HEK293 (cell line): Measurements from ENCODE around the gene NDUFA3.

ENCODE experiments used
- GLI4 ChIP-seq: fragments of 450-650 bp; formaldehyde crosslinking; IDR thresholded peaks from 2 replicates; pipeline ENCODE4 v1.5.1; 2016; ENCODE audit warnings: missing biosample characterization, missing genetic modification characterization
- IKZF3 ChIP-seq: fragments of 450-650 bp; IDR thresholded peaks from 2 replicates; pipeline ENCODE4 v1.5.0; 2018; ENCODE audit warnings: missing biosample characterization, mild to moderate bottlenecking, missing genetic modification characterization, moderate library complexity
- OSR2 ChIP-seq: fragments of 450-650 bp; formaldehyde crosslinking; IDR thresholded peaks from 2 replicates; pipeline ENCODE4 v1.5.1; 2016; ENCODE audit warnings: missing biosample characterization, missing genetic modification characterization
- SCRT2 ChIP-seq: fragments of 450-650 bp; formaldehyde crosslinking; IDR thresholded peaks from 2 replicates; pipeline ENCODE4 v1.5.1; 2016; ENCODE audit warnings: missing biosample characterization, missing genetic modification characterization
- SETDB1 ChIP-seq: IDR thresholded peaks from one replicate; pipeline ENCODE4 v1.6.1; 2017; ENCODE audit warnings: mild to moderate bottlenecking, low read length, moderate library complexity, mixed read lengths; ENCODE audit not compliant: insufficient read length
- ZBTB17 ChIP-seq: fragments of 450-650 bp; formaldehyde crosslinking; IDR thresholded peaks from 2 replicates; pipeline ENCODE4 v1.5.1; 2016; ENCODE audit warnings: missing biosample characterization, missing genetic modification characterization
- ZIC2 ChIP-seq: fragments of 450-650 bp; formaldehyde crosslinking; IDR thresholded peaks from 2 replicates; pipeline ENCODE4 v1.5.1; 2016; ENCODE audit warnings: missing biosample characterization, missing genetic modification characterization
- ZNF140 ChIP-seq: fragments of 450-650 bp; formaldehyde crosslinking; IDR thresholded peaks from 2 replicates; pipeline ENCODE4 v1.5.1; 2016; ENCODE audit warnings: missing biosample characterization, missing genetic modification characterization
- ZNF175 ChIP-seq: fragments of 450-650 bp; formaldehyde crosslinking; IDR thresholded peaks from 2 replicates; pipeline ENCODE4 v1.5.1; 2016; ENCODE audit warnings: missing biosample characterization, missing genetic modification characterization
- ZNF211 ChIP-seq: fragments of 450-650 bp; formaldehyde crosslinking; IDR thresholded peaks from 2 replicates; pipeline ENCODE4 v1.5.1; 2016; ENCODE audit warnings: low read depth, missing biosample characterization, missing genetic modification characterization
- ZNF239 ChIP-seq: fragments of 450-650 bp; formaldehyde crosslinking; IDR thresholded peaks from 2 replicates; pipeline ENCODE4 v1.5.1; 2016; ENCODE audit warnings: missing biosample characterization, missing genetic modification characterization
- ZNF24 ChIP-seq: fragments of 450-650 bp; formaldehyde crosslinking; IDR thresholded peaks from 2 replicates; pipeline ENCODE4 v1.5.1; 2016; ENCODE audit warnings: missing biosample characterization, missing genetic modification characterization
- ZNF292 ChIP-seq: fragments of 450-650 bp; formaldehyde crosslinking; IDR thresholded peaks from 2 replicates; pipeline ENCODE4 v1.5.1; 2016; ENCODE audit warnings: low read depth, missing biosample characterization, missing genetic modification characterization, borderline replicate concordance
- ZNF302 ChIP-seq: fragments of 450-650 bp; formaldehyde crosslinking; IDR thresholded peaks from 2 replicates; pipeline ENCODE4 v1.5.1; 2016; ENCODE audit warnings: missing biosample characterization, missing genetic modification characterization, low read depth
- ZNF37A ChIP-seq: fragments of 450-650 bp; IDR thresholded peaks from 2 replicates; pipeline ENCODE4 v1.5.1; 2018; ENCODE audit warnings: missing biosample characterization, missing genetic modification characterization
- ZNF510 ChIP-seq: fragments of 450-650 bp; formaldehyde crosslinking; IDR thresholded peaks from 2 replicates; pipeline ENCODE4 v1.5.1; 2018; ENCODE audit warnings: mild to moderate bottlenecking, missing genetic modification characterization, missing biosample characterization; ENCODE audit not compliant: insufficient replicate concordance
- ZNF548 ChIP-seq: fragments of 450-650 bp; formaldehyde crosslinking; IDR thresholded peaks from 2 replicates; pipeline ENCODE4 v1.5.1; 2016; ENCODE audit warnings: missing biosample characterization, missing genetic modification characterization
- ZNF596 ChIP-seq: fragments of 450-650 bp; IDR thresholded peaks from 2 replicates; pipeline ENCODE4 v1.5.0; 2018; ENCODE audit warnings: missing biosample characterization, mild to moderate bottlenecking, missing genetic modification characterization, moderate library complexity
- ZNF600 ChIP-seq: fragments of 450-650 bp; formaldehyde crosslinking; IDR thresholded peaks from 2 replicates; pipeline ENCODE4 v1.5.1; 2016; ENCODE audit warnings: missing biosample characterization, missing genetic modification characterization
- ZNF610 ChIP-seq: fragments of 450-650 bp; formaldehyde crosslinking; IDR thresholded peaks from 2 replicates; pipeline ENCODE4 v1.5.1; 2016; ENCODE audit warnings: missing biosample characterization, missing genetic modification characterization, borderline replicate concordance
- ZNF626 ChIP-seq: fragments of 450-650 bp; sonication (Bioruptor Pico); formaldehyde crosslinking; IDR thresholded peaks from 2 replicates; pipeline ENCODE4 v1.5.1; 2018; ENCODE audit warnings: missing biosample characterization, missing genetic modification characterization, inconsistent platforms
- ZNF629 ChIP-seq: fragments of 450-650 bp; formaldehyde crosslinking; IDR thresholded peaks from 2 replicates; pipeline ENCODE4 v1.5.1; 2017; ENCODE audit warnings: missing biosample characterization, missing genetic modification characterization
- ZNF785 ChIP-seq: fragments of 450-650 bp; formaldehyde crosslinking; IDR thresholded peaks from 2 replicates; pipeline ENCODE4 v1.5.1; 2016; ENCODE audit warnings: missing biosample characterization, missing genetic modification characterization
- ZSCAN16 ChIP-seq: fragments of 450-650 bp; formaldehyde crosslinking; IDR thresholded peaks from 2 replicates; pipeline ENCODE4 v1.5.1; 2016; ENCODE audit warnings: missing biosample characterization, missing genetic modification characterization
- TF ChIP-seq, protein P1 (sequence below): fragments of 450-650 bp; formaldehyde crosslinking; IDR thresholded peaks from 2 replicates; pipeline ENCODE4 v1.5.1; 2016; ENCODE audit warnings: missing biosample characterization, missing genetic modification characterization
- TF ChIP-seq, protein P2 (sequence below): fragments of 450-650 bp; formaldehyde crosslinking; IDR thresholded peaks from 2 replicates; pipeline ENCODE4 v1.5.1; 2016; ENCODE audit warnings: missing biosample characterization, missing genetic modification characterization
- TF ChIP-seq, protein P3 (sequence below): fragments of 450-650 bp; formaldehyde crosslinking; IDR thresholded peaks from 2 replicates; pipeline ENCODE4 v1.5.1; 2016; ENCODE audit warnings: missing biosample characterization, missing genetic modification characterization, low read depth
- TF ChIP-seq, protein P4 (sequence below): fragments of 450-650 bp; formaldehyde crosslinking; IDR thresholded peaks from 2 replicates; pipeline ENCODE4 v1.5.1; 2017; ENCODE audit warnings: missing biosample characterization, missing genetic modification characterization
- TF ChIP-seq, protein P5 (sequence below): fragments of 450-650 bp; formaldehyde crosslinking; IDR thresholded peaks from 2 replicates; pipeline ENCODE4 v1.5.1; 2016; ENCODE audit warnings: missing biosample characterization, missing genetic modification characterization, low read depth
- TF ChIP-seq, protein P6 (sequence below): IDR thresholded peaks from 2 replicates; pipeline ENCODE4 v1.6.1; 2011; ENCODE audit warnings: mild to moderate bottlenecking, low read depth, low read length, borderline replicate concordance

NDUFA3 gene

DNA sequence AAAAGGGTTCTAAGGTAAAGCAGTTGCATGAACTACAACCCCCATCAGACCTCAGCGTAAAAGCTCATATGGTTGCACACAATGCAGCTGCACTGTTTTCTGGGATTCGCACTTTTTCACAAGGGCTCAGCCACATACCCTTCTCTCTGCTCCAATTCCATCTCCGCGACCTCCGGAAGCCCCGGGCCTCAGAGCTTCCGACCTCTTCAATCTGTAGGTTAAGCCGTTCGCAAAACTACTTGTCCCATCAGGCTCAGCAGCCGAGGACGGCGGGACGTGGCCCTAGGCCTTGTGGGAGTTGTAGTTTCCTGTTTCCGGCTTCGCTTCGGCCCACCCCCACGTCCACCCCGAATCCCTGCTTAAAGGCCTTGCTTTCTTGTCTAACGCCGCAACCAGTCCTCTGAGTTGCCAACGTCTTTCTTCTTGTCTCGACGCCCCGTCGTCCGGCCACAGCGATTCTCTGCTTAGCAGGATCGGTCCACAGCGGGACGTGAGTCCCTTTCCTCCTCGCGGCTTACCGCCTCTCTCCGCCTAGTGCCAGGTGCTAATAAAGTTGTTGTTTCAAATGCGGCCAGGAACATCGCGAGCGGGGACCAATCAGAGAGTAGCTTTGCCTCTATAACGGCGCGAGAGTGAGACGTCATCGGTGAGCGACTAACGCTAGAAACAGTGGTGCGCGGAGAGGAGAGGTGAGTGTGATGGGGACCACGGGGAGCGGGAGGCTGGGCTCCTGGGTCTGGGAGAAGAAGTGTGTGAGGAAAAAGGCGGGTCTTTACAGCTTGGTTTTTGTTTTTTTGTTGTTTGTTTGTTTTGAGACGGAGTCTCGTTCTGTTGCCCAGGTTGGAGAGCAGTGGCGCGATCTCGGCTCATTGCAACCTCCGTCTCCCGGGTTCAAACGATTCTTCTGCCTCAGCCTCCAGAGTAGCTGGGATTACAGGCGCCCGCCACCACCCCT is 12.7 kb downstream of the NDUFA3 start, which contains the start of the genes PRPF31 and TFPT (continued):
- TF ChIP-seq ZNF140 (tag by site-specific recombination), result no peak
- TF ChIP-seq, protein P1, sequence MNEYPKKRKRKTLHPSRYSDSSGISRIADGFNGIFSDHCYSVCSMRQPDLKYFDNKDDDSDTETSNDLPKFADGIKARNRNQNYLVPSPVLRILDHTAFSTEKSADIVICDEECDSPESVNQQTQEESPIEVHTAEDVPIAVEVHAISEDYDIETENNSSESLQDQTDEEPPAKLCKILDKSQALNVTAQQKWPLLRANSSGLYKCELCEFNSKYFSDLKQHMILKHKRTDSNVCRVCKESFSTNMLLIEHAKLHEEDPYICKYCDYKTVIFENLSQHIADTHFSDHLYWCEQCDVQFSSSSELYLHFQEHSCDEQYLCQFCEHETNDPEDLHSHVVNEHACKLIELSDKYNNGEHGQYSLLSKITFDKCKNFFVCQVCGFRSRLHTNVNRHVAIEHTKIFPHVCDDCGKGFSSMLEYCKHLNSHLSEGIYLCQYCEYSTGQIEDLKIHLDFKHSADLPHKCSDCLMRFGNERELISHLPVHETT (tag by site-specific recombination), result peak; percentile 96
- TF ChIP-seq ZNF610, result peak; percentile 88
- TF ChIP-seq ZIC2 (tag by site-specific recombination), result peak; percentile 70
- peak; percentile 89 for TF ChIP-seq ZNF24 (tag by site-specific recombination)
- TF ChIP-seq OSR2 (tag by site-specific recombination), result no peak
- TF ChIP-seq, protein P2, sequence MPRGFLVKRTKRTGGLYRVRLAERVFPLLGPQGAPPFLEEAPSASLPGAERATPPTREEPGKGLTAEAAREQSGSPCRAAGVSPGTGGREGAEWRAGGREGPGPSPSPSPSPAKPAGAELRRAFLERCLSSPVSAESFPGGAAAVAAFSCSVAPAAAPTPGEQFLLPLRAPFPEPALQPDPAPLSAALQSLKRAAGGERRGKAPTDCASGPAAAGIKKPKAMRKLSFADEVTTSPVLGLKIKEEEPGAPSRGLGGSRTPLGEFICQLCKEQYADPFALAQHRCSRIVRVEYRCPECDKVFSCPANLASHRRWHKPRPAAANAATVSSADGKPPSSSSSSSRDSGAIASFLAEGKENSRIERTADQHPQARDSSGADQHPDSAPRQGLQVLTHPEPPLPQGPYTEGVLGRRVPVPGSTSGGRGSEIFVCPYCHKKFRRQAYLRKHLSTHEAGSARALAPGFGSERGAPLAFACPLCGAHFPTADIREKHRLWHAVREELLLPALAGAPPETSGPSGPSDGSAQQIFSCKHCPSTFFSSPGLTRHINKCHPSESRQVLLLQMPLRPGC (tag by site-specific recombination), result peak; percentile 77
- peak; percentile 64; the same call in 1 of the 2 replicates for TF ChIP-seq ZNF785 (tag by site-specific recombination)
- TF ChIP-seq SCRT2 (tag by site-specific recombination), result peak; percentile 67
- TF ChIP-seq, protein P3, sequence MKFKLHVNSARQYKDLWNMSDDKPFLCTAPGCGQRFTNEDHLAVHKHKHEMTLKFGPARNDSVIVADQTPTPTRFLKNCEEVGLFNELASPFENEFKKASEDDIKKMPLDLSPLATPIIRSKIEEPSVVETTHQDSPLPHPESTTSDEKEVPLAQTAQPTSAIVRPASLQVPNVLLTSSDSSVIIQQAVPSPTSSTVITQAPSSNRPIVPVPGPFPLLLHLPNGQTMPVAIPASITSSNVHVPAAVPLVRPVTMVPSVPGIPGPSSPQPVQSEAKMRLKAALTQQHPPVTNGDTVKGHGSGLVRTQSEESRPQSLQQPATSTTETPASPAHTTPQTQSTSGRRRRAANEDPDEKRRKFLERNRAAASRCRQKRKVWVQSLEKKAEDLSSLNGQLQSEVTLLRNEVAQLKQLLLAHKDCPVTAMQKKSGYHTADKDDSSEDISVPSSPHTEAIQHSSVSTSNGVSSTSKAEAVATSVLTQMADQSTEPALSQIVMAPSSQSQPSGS, result peak; percentile 63; the same call in 1 of the 2 replicates
- TF ChIP-seq IKZF3 (tag by site-specific recombination), result no peak
- 0 out of 2 replicates have a peak, but pooled peaks have one; percentile 57 for TF ChIP-seq ZNF600
- TF ChIP-seq ZBTB17, result peak; percentile 98
- TF ChIP-seq ZNF211 (tag by site-specific recombination), result no peak
- TF ChIP-seq, protein P4, sequence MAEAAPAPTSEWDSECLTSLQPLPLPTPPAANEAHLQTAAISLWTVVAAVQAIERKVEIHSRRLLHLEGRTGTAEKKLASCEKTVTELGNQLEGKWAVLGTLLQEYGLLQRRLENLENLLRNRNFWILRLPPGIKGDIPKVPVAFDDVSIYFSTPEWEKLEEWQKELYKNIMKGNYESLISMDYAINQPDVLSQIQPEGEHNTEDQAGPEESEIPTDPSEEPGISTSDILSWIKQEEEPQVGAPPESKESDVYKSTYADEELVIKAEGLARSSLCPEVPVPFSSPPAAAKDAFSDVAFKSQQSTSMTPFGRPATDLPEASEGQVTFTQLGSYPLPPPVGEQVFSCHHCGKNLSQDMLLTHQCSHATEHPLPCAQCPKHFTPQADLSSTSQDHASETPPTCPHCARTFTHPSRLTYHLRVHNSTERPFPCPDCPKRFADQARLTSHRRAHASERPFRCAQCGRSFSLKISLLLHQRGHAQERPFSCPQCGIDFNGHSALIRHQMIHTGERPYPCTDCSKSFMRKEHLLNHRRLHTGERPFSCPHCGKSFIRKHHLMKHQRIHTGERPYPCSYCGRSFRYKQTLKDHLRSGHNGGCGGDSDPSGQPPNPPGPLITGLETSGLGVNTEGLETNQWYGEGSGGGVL (tag by site-specific recombination), result no peak
- no peak for TF ChIP-seq ZNF37A
- no peak for TF ChIP-seq ZSCAN16 (tag by site-specific recombination)
- TF ChIP-seq ZNF292 (tag by site-specific recombination), result no peak
- TF ChIP-seq ZNF175 (tag by site-specific recombination), result no peak
- TF ChIP-seq SETDB1, result no peak
- no peak for TF ChIP-seq ZNF510 (tag by site-specific recombination)
- TF ChIP-seq ZNF548 (tag by site-specific recombination), result no peak
- no peak for TF ChIP-seq ZNF626 (tag by site-specific recombination)
- peak; percentile 64; the same call in 1 of the 2 replicates for TF ChIP-seq ZNF239
- TF ChIP-seq ZNF302 (tag by site-specific recombination), result no peak
- TF ChIP-seq, protein P5, sequence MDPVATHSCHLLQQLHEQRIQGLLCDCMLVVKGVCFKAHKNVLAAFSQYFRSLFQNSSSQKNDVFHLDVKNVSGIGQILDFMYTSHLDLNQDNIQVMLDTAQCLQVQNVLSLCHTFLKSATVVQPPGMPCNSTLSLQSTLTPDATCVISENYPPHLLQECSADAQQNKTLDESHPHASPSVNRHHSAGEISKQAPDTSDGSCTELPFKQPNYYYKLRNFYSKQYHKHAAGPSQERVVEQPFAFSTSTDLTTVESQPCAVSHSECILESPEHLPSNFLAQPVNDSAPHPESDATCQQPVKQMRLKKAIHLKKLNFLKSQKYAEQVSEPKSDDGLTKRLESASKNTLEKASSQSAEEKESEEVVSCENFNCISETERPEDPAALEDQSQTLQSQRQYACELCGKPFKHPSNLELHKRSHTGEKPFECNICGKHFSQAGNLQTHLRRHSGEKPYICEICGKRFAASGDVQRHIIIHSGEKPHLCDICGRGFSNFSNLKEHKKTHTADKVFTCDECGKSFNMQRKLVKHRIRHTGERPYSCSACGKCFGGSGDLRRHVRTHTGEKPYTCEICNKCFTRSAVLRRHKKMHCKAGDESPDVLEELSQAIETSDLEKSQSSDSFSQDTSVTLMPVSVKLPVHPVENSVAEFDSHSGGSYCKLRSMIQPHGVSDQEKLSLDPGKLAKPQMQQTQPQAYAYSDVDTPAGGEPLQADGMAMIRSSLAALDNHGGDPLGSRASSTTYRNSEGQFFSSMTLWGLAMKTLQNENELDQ (tag by site-specific recombination), result no peak
- TF ChIP-seq GLI4, result peak; percentile 96
- TF ChIP-seq, protein P6, sequence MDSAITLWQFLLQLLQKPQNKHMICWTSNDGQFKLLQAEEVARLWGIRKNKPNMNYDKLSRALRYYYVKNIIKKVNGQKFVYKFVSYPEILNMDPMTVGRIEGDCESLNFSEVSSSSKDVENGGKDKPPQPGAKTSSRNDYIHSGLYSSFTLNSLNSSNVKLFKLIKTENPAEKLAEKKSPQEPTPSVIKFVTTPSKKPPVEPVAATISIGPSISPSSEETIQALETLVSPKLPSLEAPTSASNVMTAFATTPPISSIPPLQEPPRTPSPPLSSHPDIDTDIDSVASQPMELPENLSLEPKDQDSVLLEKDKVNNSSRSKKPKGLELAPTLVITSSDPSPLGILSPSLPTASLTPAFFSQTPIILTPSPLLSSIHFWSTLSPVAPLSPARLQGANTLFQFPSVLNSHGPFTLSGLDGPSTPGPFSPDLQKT, result no peak
- peak; percentile 78 for TF ChIP-seq ZNF629 (tag by site-specific recombination)
- no peak for TF ChIP-seq ZNF596 (tag by site-specific recombination)
